Peyer's patch (tissue), 4 donors: ENCODE data around the gene CD93. TPM values are rescaled to one million over a fixed set of nuclear protein-coding genes. Genes with fewer than 3 reads are reported as not detected.

Experiments used
- DNase-seq, 3 donors: peaks; one replicate each; pipeline ENCODE4 v3.0.0-alpha.2; 2017 to 2019
- H3K27ac ChIP-seq, 4 donors: fragments of 200-600 bp; sonication (generic); one replicate each; pipeline ENCODE4 v1.5.1; 2016 to 2019
- H3K27me3 ChIP-seq, 2 donors: fragments of 200-600 bp; sonication (generic); one replicate each; pipeline ENCODE4 v1.5.1; 2019
- H3K36me3 ChIP-seq, 3 donors: fragments of 200-600 bp; sonication (generic); one replicate each; pipeline ENCODE4 v1.5.1; 2016 to 2019
- H3K4me1 ChIP-seq, 4 donors: fragments of 200-600 bp; sonication (generic); one replicate each; pipeline ENCODE4 v1.5.1; 2016 to 2019
- H3K4me3 ChIP-seq, 4 donors: fragments of 200-600 bp; sonication (generic); 1 replicate in 3 of 4; 2 replicates in 1 of 4; pipeline ENCODE4 v1.5.1; 2016 to 2019; ENCODE audit warnings: mild to moderate bottlenecking in 1 of 4
- H3K9me3 ChIP-seq, 4 donors: fragments of 200-600 bp; sonication (generic); one replicate each; pipeline ENCODE4 v1.5.1; 2016 to 2019; ENCODE audit warnings: mild to moderate bottlenecking in 1 of 4
- CTCF ChIP-seq, 6 experiments: fragments of 450-650 bp in 4 of 6; fragments of 200-600 bp in 2 of 6; sonication (generic) in 1 of 6; IDR thresholded peaks; one replicate each; pipeline ENCODE4 v1.5.1; 2017 to 2019; ENCODE audit warnings: antibody characterized with exemption in 6 of 6, mild to moderate bottlenecking in 3 of 6, moderate library complexity in 1 of 6
- POLR2A ChIP-seq, 2 donors: fragments of 450-650 bp; IDR thresholded peaks; one replicate each; pipeline ENCODE4 v1.5.1; 2017; ENCODE audit warnings: antibody characterized with exemption in 2 of 2, mild to moderate bottlenecking in 2 of 2, moderate library complexity in 2 of 2
- total RNA-seq, 4 donors: library from RNA; depleted of rRNA; stranded (reverse); fragments of >200 nt; gene quantifications; one replicate each; pipeline ENCODE4 v1.1.0, GENCODE V29; 2016

Gene CD93
- total RNA-seq, 4 donors from 2014 or later = 3.7 to 16.5 (median 9.7) TPM

- Histone ChIP-seq H3K9me3 (no peaks in the 10 kb centered on the region), H3K4me3 (no peak overlapping the region), H3K27ac (no peak overlapping the region), H3K27me3 (no peaks in the 10 kb centered on the region), H3K4me1 (peaks cover 0 to 2% (median 0%) of the 10 kb centered on the region in 4 donors), H3K36me3 (no peaks in the 10 kb centered on the region)
- TF ChIP-seq POLR2A (IDR thresholded peaks at IDR 0.05) (no peak), CTCF (IDR thresholded peaks at IDR 0.05) (no peak)
- peak in 1 of 3 donors; percentile 1 for DNase-seq
Measured at GRCh38 chr20:23121751-23122320, 35.7 kb upstream of the CD93 start.

- H3K27me3 ChIP-seq = no peaks in the 10 kb centered on the region
- H3K36me3 ChIP-seq = no peaks in the 10 kb centered on the region
- no peak overlapping the region for H3K4me3 ChIP-seq
- peak in 1 of 3 donors; percentile 29 for DNase-seq
- TF ChIP-seq CTCF (IDR thresholded peaks at IDR 0.05) (no peak), POLR2A (IDR thresholded peaks at IDR 0.05) (no peak)
- H3K4me1 ChIP-seq = peaks cover 0 to 2% (median 0%) of the 10 kb centered on the region in 4 donors
- no peaks in the 10 kb centered on the region for H3K9me3 ChIP-seq
- no peak overlapping the region for H3K27ac ChIP-seq
Measured at GRCh38 chr20:23120936-23121750, 35.0 kb upstream of the CD93 start.

GRCh38 chr20:23120261-23120660, 34.1 kb upstream of the CD93 start:
- Histone ChIP-seq H3K27me3 (no peaks in the 10 kb centered on the region), H3K36me3 (no peaks in the 10 kb centered on the region), H3K9me3 (no peaks in the 10 kb centered on the region), H3K4me1 (peaks cover 0 to 2% (median 0%) of the 10 kb centered on the region in 4 donors), H3K27ac (no peak overlapping the region), H3K4me3 (no peak overlapping the region)
- DNase-seq = peak in 1 of 3 donors; percentile 27
- TF ChIP-seq CTCF (IDR thresholded peaks at IDR 0.05) (no peak), POLR2A (IDR thresholded peaks at IDR 0.05) (no peak)

- H3K27ac ChIP-seq = no peak overlapping the region
- no peak overlapping the region for H3K4me3 ChIP-seq
- TF ChIP-seq POLR2A (IDR thresholded peaks at IDR 0.05) = no peak
- no peak for TF ChIP-seq CTCF (IDR thresholded peaks at IDR 0.05)
- H3K36me3 ChIP-seq = no peaks in the 10 kb centered on the region
- H3K9me3 ChIP-seq = no peaks in the 10 kb centered on the region
- DNase-seq = peak in 1 of 3 donors; percentile 22
- peaks cover 0 to 2% (median 0%) of the 10 kb centered on the region in 4 donors for H3K4me1 ChIP-seq
- no peaks in the 10 kb centered on the region for H3K27me3 ChIP-seq
Measured at GRCh38 chr20:23119456-23120216, 33.5 kb upstream of the CD93 start.

- Histone ChIP-seq H3K27ac (no peak overlapping the region), H3K4me1 (no peaks in the 10 kb centered on the region), H3K4me3 (no peak overlapping the region), H3K27me3 (no peaks in the 10 kb centered on the region), H3K9me3 (no peaks in the 10 kb centered on the region), H3K36me3 (no peaks in the 10 kb centered on the region)
- TF ChIP-seq CTCF (IDR thresholded peaks at IDR 0.05) (no peak), POLR2A (IDR thresholded peaks at IDR 0.05) (no peak)
- peak in 1 of 3 donors; percentile 30 for DNase-seq
Measured at GRCh38 chr20:23118766-23119165, 32.6 kb upstream of the CD93 start.
